ENCODE measurements around the gene IRGQ. TPM values are rescaled to one million over a fixed set of nuclear protein-coding genes. Genes with fewer than 3 reads are reported as not detected.
"Not testable (repeated sequence)": the region's sequence is repeated elsewhere in the genome, so short reads cannot be mapped to it uniquely, and the experiment has no call there.

IRGQ gene
- polyA plus RNA-seq, 2 donors = 3.1 to 4.1 TPM

- Histone ChIP-seq H3K27me3 (ENCODE audit: control insufficient read depth in 1 of 2, insufficient read depth in 2 of 2, low read length in 2 of 2) (no peaks in the 10 kb centered on the region), H3K4me3 (ENCODE audit: low read depth in 1 of 2, low read length in 2 of 2) (no peak overlapping the region), H3K36me3 (ENCODE audit: control insufficient read depth in 2 of 2, insufficient read depth in 2 of 2, low read length in 1 of 2) (peaks cover 2 to 7% of the 10 kb centered on the region in 2 donors), H3K4me1 (ENCODE audit: control insufficient read depth in 2 of 2, insufficient read depth in 2 of 2, low read length in 1 of 2) (no peaks in the 10 kb centered on the region), H3K27ac (ENCODE audit: low read depth in 2 of 2, low read length in 1 of 2) (peak overlapping the region; percentile 9 to 40), H3K9me3 (ENCODE audit: control insufficient read depth in 2 of 2, insufficient read depth in 1 of 2, low read depth in 1 of 2, low read length in 1 of 2) (no peaks in the 10 kb centered on the region)
- WGBS, 2 donors = 73 to 79% methylated on average over 7 of the region's 7 CpGs
Observed at GRCh38 chr19:43605875-43606568, 10.1 kb upstream of the IRGQ start.

GRCh38 chr19:43600326-43600725 lies 4.4 kb upstream of the IRGQ start:
- H3K4me3 ChIP-seq (ENCODE audit: low read depth in 1 of 2, low read length in 2 of 2); H3K4me1 ChIP-seq (ENCODE audit: control insufficient read depth in 2 of 2, insufficient read depth in 2 of 2, low read length in 1 of 2); H3K27ac ChIP-seq (ENCODE audit: low read depth in 2 of 2, low read length in 1 of 2); H3K9me3 ChIP-seq (ENCODE audit: control insufficient read depth in 2 of 2, insufficient read depth in 1 of 2, low read depth in 1 of 2, low read length in 1 of 2); H3K27me3 ChIP-seq (ENCODE audit: control insufficient read depth in 1 of 2, insufficient read depth in 2 of 2, low read length in 2 of 2): not testable (repeated sequence)
- H3K36me3 ChIP-seq (ENCODE audit: control insufficient read depth in 2 of 2, insufficient read depth in 2 of 2, low read length in 1 of 2) = peaks cover 10 to 12% of the 10 kb centered on the region in 2 donors
- WGBS, 2 donors = 70 to 71% methylated on average over 5 of the region's 5 CpGs

GRCh38 chr19:43599635-43600295 lies 3.8 kb upstream of the IRGQ start:
- H3K27ac ChIP-seq (ENCODE audit: low read depth in 2 of 2, low read length in 1 of 2) = no peak overlapping the region
- H3K4me1 ChIP-seq (ENCODE audit: control insufficient read depth in 2 of 2, insufficient read depth in 2 of 2, low read length in 1 of 2) = peaks cover 7 to 8% of the 10 kb centered on the region in 2 donors
- no peaks in the 10 kb centered on the region for H3K9me3 ChIP-seq (ENCODE audit: control insufficient read depth in 2 of 2, insufficient read depth in 1 of 2, low read depth in 1 of 2, low read length in 1 of 2)
- no peaks in the 10 kb centered on the region for H3K27me3 ChIP-seq (ENCODE audit: control insufficient read depth in 1 of 2, insufficient read depth in 2 of 2, low read length in 2 of 2)
- H3K36me3 ChIP-seq (ENCODE audit: control insufficient read depth in 2 of 2, insufficient read depth in 2 of 2, low read length in 1 of 2) = peaks cover 10% of the 10 kb centered on the region in 2 donors
- H3K4me3 ChIP-seq (ENCODE audit: low read depth in 1 of 2, low read length in 2 of 2) = no peak overlapping the region
- 60 to 74% methylated on average over 4 of the region's 4 CpGs for WGBS, 2 donors

GRCh38 chr19:43598445-43599240 lies 2.7 kb upstream of the IRGQ start:
- H3K9me3 ChIP-seq (ENCODE audit: control insufficient read depth in 2 of 2, insufficient read depth in 1 of 2, low read depth in 1 of 2, low read length in 1 of 2) = no peaks in the 10 kb centered on the region
- H3K27me3 ChIP-seq (ENCODE audit: control insufficient read depth in 1 of 2, insufficient read depth in 2 of 2, low read length in 2 of 2) = no peaks in the 10 kb centered on the region
- 93 to 95% methylated on average over 19 of the region's 19 CpGs for WGBS, 2 donors
- H3K36me3 ChIP-seq (ENCODE audit: control insufficient read depth in 2 of 2, insufficient read depth in 2 of 2, low read length in 1 of 2) = peaks cover 10 to 12% of the 10 kb centered on the region in 2 donors
- peaks cover 7 to 8% of the 10 kb centered on the region in 2 donors for H3K4me1 ChIP-seq (ENCODE audit: control insufficient read depth in 2 of 2, insufficient read depth in 2 of 2, low read length in 1 of 2)
- no peak overlapping the region for H3K4me3 ChIP-seq (ENCODE audit: low read depth in 1 of 2, low read length in 2 of 2)
- H3K27ac ChIP-seq (ENCODE audit: low read depth in 2 of 2, low read length in 1 of 2) = no peak overlapping the region

- 46 to 47% methylated on average over 5 of the region's 5 CpGs for WGBS, 2 donors
- H3K27ac ChIP-seq (ENCODE audit: low read depth in 2 of 2, low read length in 1 of 2) = no peak overlapping the region
- H3K4me3 ChIP-seq (ENCODE audit: low read depth in 1 of 2, low read length in 2 of 2) = no peak overlapping the region
- H3K4me1 ChIP-seq (ENCODE audit: control insufficient read depth in 2 of 2, insufficient read depth in 2 of 2, low read length in 1 of 2) = peaks cover 7 to 8% of the 10 kb centered on the region in 2 donors
- no peaks in the 10 kb centered on the region for H3K9me3 ChIP-seq (ENCODE audit: control insufficient read depth in 2 of 2, insufficient read depth in 1 of 2, low read depth in 1 of 2, low read length in 1 of 2)
- no peaks in the 10 kb centered on the region for H3K27me3 ChIP-seq (ENCODE audit: control insufficient read depth in 1 of 2, insufficient read depth in 2 of 2, low read length in 2 of 2)
- peaks cover 10 to 16% of the 10 kb centered on the region in 2 donors for H3K36me3 ChIP-seq (ENCODE audit: control insufficient read depth in 2 of 2, insufficient read depth in 2 of 2, low read length in 1 of 2)
Observed at GRCh38 chr19:43597876-43598275, 1.9 kb upstream of the IRGQ start.

GRCh38 chr19:43596842-43597461 lies 1.0 kb upstream of the IRGQ start:
- no peaks in the 10 kb centered on the region for H3K9me3 ChIP-seq (ENCODE audit: control insufficient read depth in 2 of 2, insufficient read depth in 1 of 2, low read depth in 1 of 2, low read length in 1 of 2)

GRCh38 chr19:43595605-43595998 lies 332 bp downstream of the IRGQ start:
- Histone ChIP-seq H3K27ac (ENCODE audit: low read depth in 2 of 2, low read length in 1 of 2) (peak overlapping the region; percentile 82 to 94), H3K4me1 (ENCODE audit: control insufficient read depth in 2 of 2, insufficient read depth in 2 of 2, low read length in 1 of 2) (peaks cover 7 to 8% of the 10 kb centered on the region in 2 donors), H3K27me3 (ENCODE audit: control insufficient read depth in 1 of 2, insufficient read depth in 2 of 2, low read length in 2 of 2) (no peaks in the 10 kb centered on the region), H3K4me3 (ENCODE audit: low read depth in 1 of 2, low read length in 2 of 2) (peak overlapping the region; percentile 57), H3K36me3 (ENCODE audit: control insufficient read depth in 2 of 2, insufficient read depth in 2 of 2, low read length in 1 of 2) (peaks cover 5 to 28% of the 10 kb centered on the region in 2 donors), H3K9me3 (ENCODE audit: control insufficient read depth in 2 of 2, insufficient read depth in 1 of 2, low read depth in 1 of 2, low read length in 1 of 2) (no peaks in the 10 kb centered on the region)
- WGBS, 2 donors = 0 to 1% methylated on average over 18 of the region's 18 CpGs

More at GRCh38 chr19:43596842-43597461, 1.0 kb upstream of the IRGQ start:
- H3K36me3 ChIP-seq (ENCODE audit: control insufficient read depth in 2 of 2, insufficient read depth in 2 of 2, low read length in 1 of 2) = peaks cover 10 to 25% of the 10 kb centered on the region in 2 donors
- H3K4me1 ChIP-seq (ENCODE audit: control insufficient read depth in 2 of 2, insufficient read depth in 2 of 2, low read length in 1 of 2) = peaks cover 7 to 8% of the 10 kb centered on the region in 2 donors
- H3K4me3 ChIP-seq (ENCODE audit: low read depth in 1 of 2, low read length in 2 of 2) = peak overlapping the region; percentile 57 to 59
- peak overlapping the region; percentile 90 to 98 for H3K27ac ChIP-seq (ENCODE audit: low read depth in 2 of 2, low read length in 1 of 2)
- 15 to 18% methylated on average over 7 of the region's 7 CpGs for WGBS, 2 donors
- no peaks in the 10 kb centered on the region for H3K27me3 ChIP-seq (ENCODE audit: control insufficient read depth in 1 of 2, insufficient read depth in 2 of 2, low read length in 2 of 2)

GRCh38 chr19:43594710-43595604 lies 977 bp downstream of the IRGQ start:
- Histone ChIP-seq H3K4me1 (ENCODE audit: control insufficient read depth in 2 of 2, insufficient read depth in 2 of 2, low read length in 1 of 2) (peaks cover 7 to 8% of the 10 kb centered on the region in 2 donors), H3K27ac (ENCODE audit: low read depth in 2 of 2, low read length in 1 of 2) (peak overlapping the region; percentile 82 to 94), H3K4me3 (ENCODE audit: low read depth in 1 of 2, low read length in 2 of 2) (peak overlapping the region; percentile 57), H3K9me3 (ENCODE audit: control insufficient read depth in 2 of 2, insufficient read depth in 1 of 2, low read depth in 1 of 2, low read length in 1 of 2) (no peaks in the 10 kb centered on the region), H3K36me3 (ENCODE audit: control insufficient read depth in 2 of 2, insufficient read depth in 2 of 2, low read length in 1 of 2) (peaks cover 5 to 32% of the 10 kb centered on the region in 2 donors), H3K27me3 (ENCODE audit: control insufficient read depth in 1 of 2, insufficient read depth in 2 of 2, low read length in 2 of 2) (no peaks in the 10 kb centered on the region)
- WGBS, 2 donors = 1% methylated on average over 59 to 64 of the region's 64 CpGs
